HG02884 (cell line): Measurements from ENCODE around the gene MAGI3.
"Not testable (repeated sequence)": the region's sequence is repeated elsewhere in the genome, so short reads cannot be mapped to it uniquely, and the experiment has no call there.

Experiments
- ATAC-seq: cut with Tn5 transposase; IDR thresholded peaks from one replicate; pipeline ENCODE4 v1.9.1; 2021; ENCODE audit warnings: mild to moderate bottlenecking, moderate library complexity; ENCODE audit not compliant: unreplicated experiment

Gene MAGI3

DNA sequence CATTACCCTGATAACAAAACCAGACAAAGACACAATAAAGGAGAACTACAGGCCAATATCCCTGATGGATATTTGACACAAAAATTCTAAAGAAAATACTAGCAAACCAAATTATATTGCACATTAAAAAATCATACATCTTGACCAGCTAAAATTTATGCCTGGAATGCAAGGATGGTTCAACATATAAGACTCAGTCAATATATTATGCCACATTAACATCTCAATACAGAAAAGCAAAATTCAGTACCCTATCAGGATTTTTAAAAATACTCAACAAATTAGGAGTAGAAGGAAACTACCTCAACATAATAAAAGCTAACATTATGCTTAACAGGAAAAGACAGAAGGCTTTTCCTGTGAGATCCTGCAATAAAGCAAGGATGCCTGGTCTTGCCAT, 177.1 kb downstream of the MAGI3 start:
- no peak for ATAC-seq

DNA sequence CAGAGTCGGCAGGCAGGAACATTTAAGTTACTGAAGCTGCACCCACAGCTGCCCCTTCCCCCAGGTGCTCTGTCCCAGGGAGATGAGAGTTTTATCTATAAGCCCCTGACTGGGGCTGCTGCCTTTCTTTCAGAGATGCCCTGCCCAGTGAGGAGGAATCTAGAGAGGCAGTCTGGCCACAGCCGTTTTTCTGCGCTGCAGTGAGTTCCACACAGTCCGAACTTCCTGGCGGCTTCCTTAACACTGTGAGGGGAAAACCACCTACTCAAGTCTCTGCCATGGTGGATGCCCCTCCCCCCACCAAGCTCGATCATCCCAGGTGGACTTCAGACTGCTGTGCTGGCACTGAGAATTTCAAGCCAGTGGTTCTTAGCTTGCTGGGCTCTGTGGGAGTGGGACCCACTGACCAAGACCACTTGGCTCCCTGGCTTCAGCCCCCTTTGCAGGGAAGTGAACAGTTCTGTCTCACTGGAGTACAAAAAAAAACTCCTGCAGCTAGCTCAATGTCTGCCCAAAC, 185.5 kb downstream of the MAGI3 start:
- ATAC-seq: not testable (repeated sequence)

DNA sequence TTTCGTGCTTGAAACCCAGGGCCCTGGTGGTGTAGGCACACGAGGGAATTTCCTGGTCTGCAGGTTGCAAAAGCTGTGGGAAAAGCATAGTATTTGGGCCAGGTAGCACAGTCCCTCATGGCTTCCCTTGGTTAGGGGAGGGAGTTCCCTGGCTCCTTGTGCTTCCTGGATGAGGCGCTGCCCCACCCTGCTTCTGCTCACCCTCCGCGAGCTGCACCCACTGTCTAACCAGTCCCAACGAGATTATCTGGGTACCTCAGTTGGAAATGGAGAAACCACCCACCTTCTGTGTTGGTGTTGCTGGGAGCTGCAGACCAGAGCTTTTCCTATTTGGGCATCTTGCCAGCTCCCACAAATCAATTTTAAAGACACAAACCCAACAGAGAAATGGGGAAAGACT, 186.0 kb downstream of the MAGI3 start:
- no peak for ATAC-seq

DNA sequence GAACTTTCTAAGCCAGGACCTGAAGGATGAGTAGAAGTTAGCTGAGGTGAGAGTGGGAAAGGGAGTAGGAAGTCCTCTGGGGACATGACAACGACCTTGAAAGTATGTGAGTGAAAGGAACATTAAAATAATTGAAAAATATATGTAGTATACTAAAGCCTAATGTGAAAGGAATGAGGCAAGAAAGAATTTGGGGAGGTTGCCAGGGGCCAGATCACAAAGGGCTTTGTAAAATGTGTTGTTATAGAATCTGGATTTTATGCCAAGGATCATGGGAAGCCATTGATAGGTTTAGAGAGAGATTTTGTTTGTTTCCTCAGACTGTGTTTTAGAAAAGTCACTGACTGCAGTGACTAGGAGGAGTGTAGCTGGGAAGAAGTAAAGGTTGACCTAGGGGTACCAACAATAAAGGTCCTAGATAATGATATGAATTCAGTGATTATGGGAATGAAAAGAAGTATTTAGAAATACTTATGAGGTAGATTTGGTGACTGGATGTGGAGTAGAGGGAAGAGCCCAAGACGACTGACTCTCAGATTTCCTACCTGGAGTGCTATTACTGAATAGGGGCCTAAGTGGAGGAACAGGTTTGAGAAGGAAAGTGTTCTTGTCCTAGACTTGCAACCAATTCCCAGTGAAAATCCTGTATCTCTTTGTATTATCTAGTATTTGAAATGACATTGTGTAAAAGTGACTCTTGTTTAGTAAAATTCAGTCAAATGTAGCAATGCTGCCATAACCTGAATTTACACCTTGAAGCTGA, 189.1 kb downstream of the MAGI3 start:
- ATAC-seq: no peak

DNA sequence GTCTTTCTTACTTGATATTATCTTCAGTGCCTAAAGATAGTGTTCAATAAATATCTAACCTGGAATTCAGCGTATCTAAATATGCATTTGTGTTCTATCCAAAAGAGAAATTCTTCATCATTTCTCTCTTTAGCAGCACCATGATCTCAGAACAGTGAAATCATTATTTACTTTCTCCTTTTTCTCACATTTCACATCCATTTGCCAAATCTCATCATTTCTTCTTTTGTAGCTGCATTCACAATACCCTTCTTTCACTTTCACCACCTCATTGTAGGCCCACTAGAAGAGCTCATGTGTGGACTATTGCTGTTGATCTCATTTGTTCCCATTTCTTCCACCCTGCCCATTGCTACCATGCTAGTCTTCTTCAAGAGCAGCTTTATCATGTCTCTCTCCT, 191.0 kb downstream of the MAGI3 start:
- no peak for ATAC-seq

DNA sequence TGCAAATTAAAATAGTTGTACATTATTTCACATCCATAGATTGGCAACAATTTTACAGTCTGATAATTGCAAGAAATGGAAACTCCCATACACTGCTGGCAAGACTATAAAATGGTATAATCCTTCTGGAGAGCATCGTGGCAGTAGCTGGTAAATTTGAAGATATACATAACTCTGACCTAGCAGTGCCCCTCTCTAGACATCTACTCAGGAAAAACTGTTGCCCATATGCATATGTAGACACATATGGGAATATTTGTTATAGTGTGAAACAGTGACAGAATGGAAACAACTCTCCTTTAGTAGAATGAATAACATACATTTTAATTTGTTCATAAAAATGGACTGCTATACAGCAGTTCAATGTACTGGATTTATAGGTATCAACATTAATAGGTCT, 191.8 kb downstream of the MAGI3 start:
- no peak for ATAC-seq

DNA sequence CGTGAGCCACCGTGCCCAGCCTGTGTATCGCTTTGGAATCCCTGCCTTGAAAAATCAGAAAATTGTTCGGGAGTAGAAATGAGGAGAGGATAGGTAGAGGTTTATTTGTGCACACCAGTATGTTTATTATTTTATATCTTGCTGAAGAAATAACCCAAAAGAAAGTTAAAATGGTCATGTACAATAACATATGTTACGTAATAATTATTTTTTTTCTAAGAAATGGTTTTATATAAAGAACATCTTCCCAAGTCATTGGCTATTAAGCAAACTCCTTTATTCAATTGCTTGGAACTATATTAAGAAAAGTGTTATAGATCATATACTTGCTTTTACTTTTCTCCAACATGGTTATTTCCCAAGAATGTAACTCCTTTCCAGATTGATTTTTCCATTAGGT, 197.2 kb downstream of the MAGI3 start:
- ATAC-seq: no peak

DNA sequence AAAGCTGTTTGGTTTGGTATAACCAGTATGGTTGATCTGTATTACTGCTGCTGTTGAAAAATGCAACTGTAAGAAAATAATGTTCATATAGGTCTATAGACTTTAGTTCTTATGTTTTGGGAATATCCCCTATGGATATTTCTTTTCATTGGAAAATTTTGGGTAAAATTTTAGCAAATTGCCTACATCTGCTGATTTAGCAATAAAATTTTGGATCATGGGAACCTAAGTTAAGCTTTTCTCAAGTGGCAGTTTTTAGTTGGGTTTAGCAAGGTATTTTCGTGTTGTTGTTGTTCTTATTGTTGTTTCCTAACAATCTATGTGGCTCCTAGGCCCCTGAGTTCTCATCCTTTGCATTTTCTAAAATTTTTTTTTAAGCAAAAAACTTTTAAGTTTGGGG, 201.9 kb downstream of the MAGI3 start:
- ATAC-seq: no peak

DNA sequence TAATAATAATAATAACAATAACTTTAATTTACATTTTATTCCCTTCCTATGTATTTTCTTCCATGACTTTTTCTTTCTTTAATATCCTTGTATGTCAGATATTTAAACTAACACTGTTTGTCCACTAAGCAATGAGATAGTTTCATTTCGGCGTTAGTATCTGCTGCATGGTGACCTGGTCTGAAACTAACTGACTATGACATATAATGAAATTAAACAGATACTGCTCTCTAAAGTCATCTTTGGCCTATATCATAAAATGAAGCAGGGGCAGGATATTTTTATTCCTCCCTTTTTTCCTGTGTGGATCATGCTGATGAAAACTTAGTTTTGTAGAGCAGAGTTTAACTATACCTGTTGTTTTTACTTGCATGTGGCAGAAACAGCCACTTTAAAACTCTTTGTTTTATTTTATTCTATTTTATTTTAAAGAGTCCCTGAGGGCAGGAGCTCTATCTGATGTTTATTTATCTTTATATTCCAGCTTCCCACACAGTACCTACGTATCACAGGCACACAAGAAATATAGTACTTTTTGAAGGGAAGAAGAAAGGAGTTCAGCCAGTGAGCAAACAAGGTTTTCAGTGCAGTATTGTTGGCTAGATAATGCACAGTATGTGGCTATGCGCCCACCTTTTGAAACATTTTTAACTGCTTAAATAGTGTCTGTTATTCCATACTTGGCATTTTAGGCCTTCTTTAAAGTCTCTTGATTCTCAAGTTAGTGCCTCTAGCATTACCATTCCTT, 203.4 kb downstream of the MAGI3 start:
- ATAC-seq: no peak

DNA sequence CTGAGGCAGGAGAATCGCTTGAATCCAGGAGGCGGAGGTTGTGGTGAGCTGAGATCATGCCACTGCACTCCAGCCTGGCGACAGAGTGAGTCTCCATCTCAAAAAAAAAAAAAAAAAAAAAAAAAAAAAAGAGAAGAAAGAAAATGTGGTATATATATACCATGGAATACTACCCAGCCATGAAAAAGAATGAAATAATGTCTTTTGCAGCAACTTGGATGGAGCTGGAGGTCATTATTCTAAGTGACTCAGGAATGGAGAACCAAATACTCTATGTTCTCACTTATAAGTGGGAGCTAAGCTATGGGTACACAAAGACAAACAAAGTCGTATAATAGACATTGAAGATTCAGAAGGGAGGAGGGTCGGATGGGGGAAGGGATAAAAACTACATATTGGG, 214.2 kb downstream of the MAGI3 start:
- ATAC-seq: not testable (repeated sequence)

DNA sequence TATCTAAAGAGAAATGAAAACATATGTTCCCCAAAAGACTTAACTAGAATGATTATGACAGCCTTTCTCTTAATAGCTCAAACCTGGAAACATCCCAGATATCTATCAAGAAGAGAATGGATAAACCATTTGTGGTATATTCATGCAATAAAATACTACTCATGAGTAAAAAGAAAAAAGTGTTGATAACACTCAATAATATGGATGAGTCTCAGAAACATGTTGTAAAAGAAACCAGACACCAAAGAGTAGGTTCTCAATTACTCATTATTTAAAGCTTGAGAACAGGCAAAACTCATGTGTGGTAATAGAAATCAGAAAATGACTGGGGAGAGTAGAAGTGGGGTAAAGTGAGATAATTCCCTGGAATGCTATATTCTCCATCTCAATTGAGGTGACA, 214.8 kb downstream of the MAGI3 start:
- ATAC-seq: no peak

DNA sequence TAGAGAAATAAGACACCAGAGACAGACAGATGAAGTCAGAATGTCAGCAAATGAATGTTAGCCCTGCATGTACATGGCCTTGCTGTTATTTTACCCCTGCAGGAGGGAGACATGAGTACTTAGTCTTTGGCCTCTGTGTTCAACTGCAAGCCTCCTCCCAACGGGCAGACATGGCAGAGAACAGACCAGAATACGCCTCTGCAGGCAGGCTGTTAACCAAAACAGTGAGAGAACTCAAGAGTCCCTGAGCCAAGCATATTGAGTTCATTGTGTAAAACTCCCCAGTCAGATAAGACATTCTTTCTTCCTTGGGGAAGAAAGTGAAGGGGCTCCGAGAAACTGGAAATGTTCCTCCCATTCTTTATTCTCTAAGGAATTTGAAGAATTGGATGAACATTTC, 218.1 kb downstream of the MAGI3 start:
- no peak for ATAC-seq

DNA sequence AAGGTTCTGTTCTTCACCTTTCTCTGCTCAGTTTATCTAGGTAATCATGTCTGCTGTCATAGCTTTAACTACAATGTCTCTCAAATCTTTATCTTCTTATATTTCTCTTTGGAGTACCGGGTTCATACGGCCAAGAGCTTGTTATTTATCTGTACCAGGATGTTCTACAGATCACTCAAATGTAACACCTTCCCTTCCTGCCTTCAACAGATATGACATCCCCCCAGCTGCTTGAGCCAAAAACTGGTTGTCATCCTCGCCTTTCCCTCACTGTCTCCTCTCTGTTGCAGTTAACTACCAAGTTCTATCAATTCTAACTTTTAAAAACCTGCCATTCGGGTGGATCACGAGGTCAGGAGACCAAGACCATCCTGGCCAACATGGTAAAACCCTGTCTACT, 220.1 kb downstream of the MAGI3 start:
- no peak for ATAC-seq

DNA sequence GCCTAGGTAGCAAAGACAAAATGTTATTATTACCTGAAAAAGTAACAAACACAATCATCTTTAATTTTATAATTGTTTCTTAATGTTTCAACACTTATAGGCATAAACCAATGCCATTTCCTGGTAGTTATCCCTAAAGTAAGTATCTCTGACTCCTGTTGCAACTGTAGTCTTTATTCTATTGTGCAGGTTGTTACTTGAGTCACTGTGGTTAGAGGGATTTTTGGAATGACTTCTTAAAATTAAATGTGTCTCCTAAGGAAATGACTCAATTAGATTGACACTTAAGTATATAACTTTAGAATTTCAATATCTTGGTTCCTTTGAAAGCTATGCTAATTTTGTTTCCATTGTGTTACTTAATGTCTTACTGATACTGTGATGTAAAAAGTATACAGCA, 225.1 kb downstream of the MAGI3 start:
- no peak for ATAC-seq

DNA sequence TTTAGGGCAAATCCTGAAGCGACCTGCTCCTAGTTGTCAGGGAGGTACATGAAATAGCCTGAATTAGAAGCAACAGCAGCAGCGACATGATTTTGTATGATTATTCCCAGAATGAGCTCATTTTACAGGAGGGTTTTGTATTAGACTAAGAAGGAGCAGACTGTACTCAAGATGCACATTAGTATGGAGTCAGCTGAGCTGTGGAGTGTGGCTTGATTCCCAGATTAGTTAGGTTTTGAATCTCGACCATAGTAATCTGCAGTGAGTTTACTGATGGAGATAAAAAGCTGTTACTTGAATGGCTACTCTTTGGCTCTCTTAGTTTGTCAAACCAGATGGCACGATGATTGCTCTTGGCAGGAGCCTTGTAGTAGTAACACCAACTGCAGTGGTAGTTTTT, 225.8 kb downstream of the MAGI3 start:
- no peak for ATAC-seq

DNA sequence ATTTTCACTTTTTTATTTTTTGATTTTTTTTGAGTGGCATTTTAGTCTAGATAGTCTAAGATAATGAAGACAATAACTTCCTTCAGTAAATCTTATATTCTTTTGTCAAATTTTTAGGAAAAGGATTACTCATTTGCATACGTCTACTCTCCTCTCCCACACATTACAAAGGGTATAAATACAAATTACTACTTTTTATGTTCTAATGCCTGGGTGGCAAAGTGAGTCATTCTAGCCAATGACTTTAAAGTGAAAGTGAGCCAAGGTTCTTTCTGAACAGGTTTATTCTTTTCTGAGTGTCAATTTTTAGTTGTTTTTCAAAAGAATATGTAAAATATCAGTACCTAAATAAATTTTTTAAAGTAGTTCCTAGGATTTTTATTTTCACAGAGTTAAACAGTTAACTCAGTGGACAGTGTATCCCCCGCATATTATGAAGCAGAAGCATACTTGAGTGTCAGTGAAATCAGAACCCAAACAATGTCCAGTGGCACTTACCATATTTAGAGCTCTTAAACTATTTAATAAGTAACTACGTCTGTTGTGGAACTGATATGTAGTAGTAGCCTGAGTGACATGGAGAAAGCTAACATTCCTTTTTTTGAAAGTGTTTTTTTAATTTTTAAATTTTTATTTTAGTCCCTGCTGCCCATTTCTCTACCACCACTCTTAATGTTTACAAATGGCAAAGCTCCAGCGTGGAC, 227.3 kb downstream of the MAGI3 start:
- no peak for ATAC-seq

DNA sequence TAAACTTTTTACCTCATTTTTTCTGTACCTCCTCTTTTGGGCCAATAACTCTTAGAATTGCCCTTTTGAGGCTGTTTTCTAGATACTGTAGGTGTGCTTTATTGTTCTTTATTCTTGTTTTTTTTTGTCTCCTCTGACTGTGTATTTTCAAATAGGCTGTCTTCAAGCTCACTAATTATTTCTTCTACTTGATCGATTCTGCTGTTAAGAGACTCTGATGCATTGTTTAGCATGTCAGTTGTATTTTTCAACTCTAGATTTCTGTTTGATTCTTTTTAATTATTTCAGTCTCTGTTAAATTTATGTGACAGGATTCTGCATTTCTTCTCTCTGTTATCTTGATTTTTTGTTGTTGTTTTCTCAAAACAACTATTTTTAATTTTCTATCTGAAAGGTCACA, 238.7 kb downstream of the MAGI3 start:
- ATAC-seq: no peak

DNA sequence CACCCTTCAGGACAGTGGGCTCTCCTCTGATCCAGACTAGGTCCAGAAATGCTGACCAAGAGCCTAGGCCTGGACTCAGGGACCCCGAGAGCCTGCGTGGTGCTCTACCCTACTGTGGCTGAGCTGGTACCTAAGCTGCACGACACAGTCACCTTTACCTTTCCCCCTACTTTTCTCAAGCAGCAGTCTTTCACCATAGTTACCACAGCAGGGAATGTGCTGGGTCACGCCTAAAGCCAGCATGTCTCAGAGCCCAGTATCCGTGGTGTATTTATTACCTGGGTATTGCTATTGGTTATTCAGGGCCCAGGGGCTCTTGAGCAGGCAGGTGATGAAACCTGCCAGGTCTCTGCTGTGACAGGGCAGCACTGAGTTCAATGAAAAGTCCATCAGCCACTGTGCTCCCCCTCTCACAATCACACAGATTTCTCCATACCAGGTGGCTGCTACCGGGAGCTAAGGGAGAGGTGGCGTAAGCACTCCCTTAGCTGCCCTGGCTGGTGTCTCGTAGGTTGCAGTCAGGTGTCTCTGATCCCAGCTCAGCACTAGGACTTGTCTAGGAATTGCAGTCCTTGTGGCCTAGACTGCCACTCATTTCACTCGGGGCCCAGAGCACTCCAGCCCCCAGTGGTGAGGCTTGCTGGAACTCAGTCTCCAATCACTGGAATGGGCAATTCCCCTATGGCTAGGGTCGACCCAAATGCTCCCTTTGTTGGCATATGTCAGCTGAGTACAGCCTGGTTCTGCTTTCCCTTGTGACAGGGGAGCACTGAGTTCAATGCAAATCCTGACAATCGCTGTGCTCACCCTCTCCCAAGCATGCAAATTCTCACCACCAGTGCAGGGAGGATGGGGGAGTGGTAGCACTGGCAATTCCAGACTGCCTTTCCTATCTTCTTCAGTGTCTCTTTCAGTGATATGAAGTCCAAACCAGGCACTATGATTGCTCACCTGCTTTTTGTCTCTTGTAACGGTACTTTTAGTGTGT, 240.3 kb downstream of the MAGI3 start:
- no peak for ATAC-seq

DNA sequence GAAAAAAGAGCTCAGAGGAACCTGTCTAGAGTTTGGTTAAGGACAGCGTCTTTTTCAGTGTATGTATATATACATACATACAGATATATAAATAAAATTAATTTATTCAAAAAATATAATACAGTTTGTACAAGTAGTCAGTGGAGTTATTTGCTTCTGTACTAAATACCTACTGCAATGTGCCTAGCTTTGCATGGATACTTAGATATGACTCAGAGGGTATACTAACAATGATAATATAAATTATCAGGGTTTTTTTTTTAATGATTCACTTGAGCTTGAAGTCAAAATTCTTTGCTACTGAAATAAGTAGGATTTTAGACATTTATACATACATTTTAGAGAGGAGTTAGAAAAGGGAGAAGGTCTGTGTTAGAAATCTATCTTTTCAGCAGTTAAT, 251.1 kb downstream of the MAGI3 start:
- ATAC-seq: no peak

DNA sequence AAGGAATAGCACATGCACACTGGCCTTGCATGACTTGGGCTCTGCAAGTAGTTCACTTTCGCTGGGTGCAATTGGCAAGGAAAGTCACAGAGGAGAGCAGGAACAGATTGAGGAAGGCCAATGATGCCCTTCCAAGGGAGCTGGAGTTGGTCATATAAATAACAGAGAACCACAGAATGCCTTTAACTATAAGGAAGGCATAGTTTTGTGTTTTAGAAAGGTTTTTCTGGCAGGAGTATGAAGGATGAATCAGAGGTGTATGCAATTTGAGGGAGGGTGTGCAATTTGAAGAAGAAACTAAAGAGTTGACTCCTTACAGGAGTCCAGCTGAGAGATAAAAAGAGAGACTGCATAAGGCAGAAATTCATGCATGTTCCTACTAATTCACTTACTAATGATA, 256.8 kb downstream of the MAGI3 start:
- ATAC-seq: no peak

DNA sequence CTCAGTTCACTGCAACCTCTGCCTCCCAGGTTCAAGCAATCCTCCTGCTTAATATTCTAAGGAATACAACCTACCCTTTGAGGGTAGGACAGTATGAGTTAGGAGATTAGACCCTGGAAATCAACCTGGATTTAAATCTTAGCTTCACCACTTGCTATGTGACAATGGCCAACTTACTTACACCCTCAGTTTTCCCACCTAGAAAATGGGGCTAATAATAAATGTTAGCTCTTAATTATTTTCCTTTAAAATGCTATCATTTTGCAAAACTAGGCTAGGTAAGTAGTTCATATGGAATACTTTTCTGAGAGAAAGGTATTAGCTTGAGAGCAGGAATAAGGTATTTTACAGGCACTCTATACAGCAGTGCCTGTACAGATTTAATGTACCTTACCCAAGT, 258.2 kb downstream of the MAGI3 start:
- no peak for ATAC-seq
